Measurements from ENCODE around the gene AARS1.
"Not testable (repeated sequence)": the region's sequence is repeated elsewhere in the genome, so short reads cannot be mapped to it uniquely, and the experiment has no call there.

AARS1 gene

GRCh38 chr16:70289229-70290094 is at the start of gene AARS1:
TSS of gene AARS1 (minus strand) at chr16:70289506. CDS start at chr16:70282763, 6,743 bp downstream.
- DNase-seq: peak; percentile 96

DNA sequence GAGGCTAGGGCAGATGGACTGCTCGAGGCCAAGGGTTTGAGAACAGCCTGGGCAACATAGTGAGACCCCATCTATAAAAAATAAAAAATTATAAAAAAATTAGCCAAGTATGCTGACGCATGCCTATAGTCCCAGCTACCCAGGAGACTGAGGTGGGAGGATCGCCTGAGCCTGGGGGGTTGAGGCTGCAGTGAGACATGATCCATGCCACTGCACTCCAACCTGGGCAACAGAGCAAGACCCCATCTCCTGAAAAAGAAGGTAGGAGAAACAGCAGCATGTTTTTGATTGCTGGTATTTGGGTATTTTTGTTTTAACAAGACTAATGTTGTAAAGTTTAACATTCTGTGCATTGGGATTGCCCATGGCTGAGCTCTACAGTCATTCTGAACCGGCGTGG is 48.5 kb upstream of the AARS1 start:
- no peak for DNase-seq

GRCh38 chr16:70332728-70333127 is 43.4 kb upstream of the AARS1 start:
- not testable (repeated sequence) for DNase-seq

DNA sequence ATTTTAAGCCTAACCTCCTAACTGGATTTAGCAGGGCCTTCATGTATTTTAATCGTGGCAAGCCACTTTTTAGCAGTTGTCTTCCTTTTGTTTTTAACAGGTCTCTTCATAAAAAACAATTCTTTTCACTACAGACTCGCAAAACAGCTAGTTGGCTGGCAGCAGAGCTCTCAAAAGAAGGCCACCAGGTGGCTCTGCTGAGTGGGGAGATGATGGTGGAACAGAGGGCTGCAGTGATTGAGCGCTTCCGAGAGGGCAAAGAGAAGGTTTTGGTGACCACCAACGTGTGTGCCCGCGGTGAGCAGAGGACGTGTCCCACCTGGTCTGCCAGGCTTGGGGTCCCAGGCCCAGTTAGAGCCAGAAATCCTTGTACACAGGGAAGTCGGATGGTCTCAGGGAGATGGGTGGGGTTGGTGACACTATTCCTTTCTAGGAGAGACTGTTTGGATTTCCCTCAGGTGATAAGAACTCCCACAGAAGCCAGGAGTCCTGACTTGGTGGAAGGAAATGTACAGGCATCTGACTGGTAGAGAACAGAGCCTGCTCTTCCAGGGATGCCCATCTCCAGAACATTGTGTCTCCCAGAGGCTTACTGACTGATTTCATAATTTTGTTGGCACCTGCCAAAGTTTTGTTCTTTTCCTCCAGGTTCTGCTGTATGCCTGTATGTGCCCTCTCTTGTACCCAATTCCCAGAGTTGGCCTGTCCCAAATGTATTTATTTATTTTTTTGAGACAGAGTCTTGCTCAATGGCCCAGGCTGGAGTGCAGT is 42.5 kb upstream of the AARS1 start:
- DNase-seq: no peak

GRCh38 chr16:70331091-70331490 is 41.8 kb upstream of the AARS1 start:
- DNase-seq: no peak

GRCh38 chr16:70324998-70325747 is 35.9 kb upstream of the AARS1 start:
- DNase-seq: no peak

DNA sequence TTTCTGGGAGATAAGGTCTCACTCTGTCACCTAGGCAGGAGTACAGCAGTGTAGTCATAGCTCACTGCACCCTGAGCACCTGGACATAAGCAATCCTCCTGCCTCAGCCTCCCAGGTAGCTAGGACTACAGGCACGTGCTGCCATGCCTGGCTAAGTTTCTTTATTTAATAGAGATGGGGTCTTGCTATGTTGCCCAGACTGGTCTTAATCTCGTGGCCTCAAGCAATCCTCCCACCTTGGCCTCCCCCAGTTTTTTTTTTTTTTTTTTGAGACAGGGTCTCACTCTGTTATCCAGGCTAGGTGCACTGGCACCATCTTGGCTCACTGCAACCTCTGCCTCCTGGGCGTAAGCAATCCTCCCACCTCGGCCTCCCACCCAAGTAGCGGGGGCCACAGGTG is 30.8 kb upstream of the AARS1 start:
- no peak for DNase-seq

- DNase-seq: not testable (repeated sequence)
Observed at GRCh38 chr16:70307726-70308125, 18.4 kb upstream of the AARS1 start.

GRCh38 chr16:70306880-70307279 is 17.6 kb upstream of the AARS1 start:
- DNase-seq: no peak

DNA sequence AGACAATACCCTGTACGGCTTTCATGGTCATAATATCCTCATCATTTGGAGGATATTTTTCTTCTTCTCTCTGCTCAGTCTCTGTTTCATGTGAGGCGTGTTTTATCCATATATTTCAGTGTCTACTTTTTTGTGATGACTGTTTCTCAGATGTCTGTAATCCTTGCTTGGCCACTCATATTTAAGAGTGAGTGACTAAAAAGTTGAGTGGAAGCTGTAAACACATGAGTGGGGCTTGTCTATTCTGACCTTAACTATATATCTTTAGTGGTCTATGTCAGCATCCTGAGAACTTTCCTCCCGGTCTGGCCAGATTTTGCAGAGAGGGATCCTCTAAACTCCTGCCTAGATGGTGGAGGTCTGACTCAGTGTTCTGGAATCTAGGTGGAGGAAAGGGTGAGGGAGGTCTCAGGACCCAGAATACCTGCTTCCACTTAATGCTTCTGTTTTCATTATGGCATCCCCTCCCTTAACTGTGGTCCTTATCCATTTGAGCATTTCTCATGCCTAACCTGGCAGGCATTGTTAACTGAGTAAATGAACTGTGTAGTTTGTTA is 15.7 kb upstream of the AARS1 start:
- DNase-seq: no peak

DNA sequence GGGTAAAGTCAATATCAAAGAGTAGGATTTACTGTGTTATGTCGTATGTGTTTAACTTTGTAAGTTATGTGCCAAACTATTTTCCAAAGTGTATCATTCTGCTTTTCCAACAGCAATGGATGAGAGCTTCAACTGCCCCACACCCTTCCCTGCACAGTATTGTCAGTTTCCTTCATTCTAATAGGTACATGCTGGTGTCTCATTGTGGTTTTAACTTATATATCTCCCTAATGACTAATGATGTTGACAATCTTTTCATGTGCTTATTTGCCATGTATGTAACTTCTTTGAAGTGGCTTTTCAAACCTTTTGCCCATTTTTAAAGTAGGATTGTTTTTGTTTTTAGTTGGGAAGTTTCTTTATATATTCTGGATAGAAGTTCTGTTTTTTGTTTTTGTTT is 13.4 kb upstream of the AARS1 start:
- DNase-seq: no peak

- no peak for DNase-seq
Observed at GRCh38 chr16:70301121-70301520, 11.8 kb upstream of the AARS1 start.

GRCh38 chr16:70298988-70299938 is 10.0 kb upstream of the AARS1 start, which contains the start of gene DDX19B:
TSS of gene DDX19B (plus strand) at chr16:70299186. CDS start at chr16:70299298, 112 bp downstream.
- peak; percentile 84 for DNase-seq

GRCh38 chr16:70295634-70296033 is 6.3 kb upstream of the AARS1 start:
- no peak for DNase-seq

- no peak for DNase-seq
Observed at GRCh38 chr16:70294385-70295025, 5.2 kb upstream of the AARS1 start.

GRCh38 chr16:70292148-70292547 is 2.8 kb upstream of the AARS1 start:
- not testable (repeated sequence) for DNase-seq

DNA sequence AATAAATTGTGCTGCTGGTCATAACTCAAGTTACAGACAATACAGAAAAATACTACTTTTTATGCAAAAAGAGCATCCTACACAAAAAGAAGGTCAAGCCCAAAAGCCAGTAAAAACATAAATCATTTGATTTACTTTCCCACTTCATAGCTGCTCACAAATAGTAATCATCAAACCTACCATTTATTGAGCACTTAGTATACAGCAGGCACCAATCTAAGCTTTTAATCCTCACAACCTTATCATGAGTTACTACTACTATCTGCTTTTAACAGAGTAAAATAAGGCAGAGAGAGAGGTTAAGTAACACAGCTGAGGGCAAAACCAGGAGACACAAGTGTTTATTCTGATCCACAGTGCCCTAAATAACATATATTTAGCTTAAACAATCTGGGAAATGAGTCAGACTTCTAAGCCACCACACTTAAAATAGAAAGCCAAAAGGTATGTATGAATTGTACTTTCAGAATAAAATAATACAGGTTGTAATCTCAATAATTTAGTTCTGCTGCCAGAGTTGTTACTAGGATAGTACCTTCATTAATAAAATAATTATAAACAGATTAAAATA is 1.7 kb upstream of the AARS1 start:
- no peak for DNase-seq

- DNase-seq: not testable (repeated sequence)
Observed at GRCh38 chr16:70287304-70287971, 1.9 kb downstream of the AARS1 start.

- no peak for DNase-seq
Observed at GRCh38 chr16:70276392-70276791, 12.9 kb downstream of the AARS1 start.

GRCh38 chr16:70271696-70272095 is 17.6 kb downstream of the AARS1 start:
- DNase-seq: no peak

Data from activated CD8-positive, alpha-beta memory T cell treated with anti-CD3 and anti-CD28 coated beads, Interleukin-2, amount 50 U/mL, for 48 hours (primary cell).